Lung (tissue), 12 donors: ENCODE data around the gene BMPR2. TPM values are rescaled to one million over a fixed set of nuclear protein-coding genes. Genes with fewer than 3 reads are reported as not detected.

Experiments
- ATAC-seq: fragments of 200-7000 bp; cut with Tn5 transposase; one replicate; pipeline ENCODE4 v1.9.1; 2020; ENCODE audit warnings: moderate number of reproducible peaks; ENCODE audit not compliant: insufficient read depth, low FRiP score
- DNase-seq, 3 donors: peaks; one replicate each; pipeline ENCODE4 v3.0.0-alpha.2; 2013 to 2017
- H3K27ac ChIP-seq, 2 donors: one replicate each; pipeline ENCODE4 v1.5.1; 2013; ENCODE audit warnings: mild to moderate bottlenecking in 2 of 2, moderate library complexity in 2 of 2, control low read depth in 1 of 2, inconsistent platforms in 1 of 2, low read depth in 1 of 2, low read length in 1 of 2
- H3K27me3 ChIP-seq, 3 donors: one replicate each; pipeline ENCODE4 v1.5.1; 2013; ENCODE audit warnings: low read length in 2 of 3; ENCODE audit not compliant: control insufficient read depth in 3 of 3, insufficient read depth in 3 of 3
- H3K36me3 ChIP-seq, 4 donors: one replicate each; pipeline ENCODE4 v1.5.1; 2013; ENCODE audit warnings: low read length in 4 of 4, mild to moderate bottlenecking in 1 of 4, moderate library complexity in 1 of 4; ENCODE audit not compliant: control insufficient read depth in 4 of 4, insufficient read depth in 4 of 4
- H3K4me1 ChIP-seq, 5 donors: one replicate each; pipeline ENCODE4 v1.5.1; 2013; ENCODE audit warnings: low read length in 5 of 5, mild to moderate bottlenecking in 2 of 5, moderate library complexity in 1 of 5; ENCODE audit not compliant: control insufficient read depth in 5 of 5, insufficient read depth in 5 of 5
- H3K4me3 ChIP-seq: one replicate; pipeline ENCODE4 v1.5.1; 2013; ENCODE audit warnings: mild to moderate bottlenecking, control low read depth, moderate library complexity
- H3K9ac ChIP-seq, 2 donors: one replicate each; pipeline ENCODE4 v1.5.1; 2013; ENCODE audit warnings: low read length in 2 of 2, control low read depth in 1 of 2; ENCODE audit not compliant: insufficient read depth in 1 of 2
- H3K9me3 ChIP-seq, 4 donors: one replicate each; pipeline ENCODE4 v1.5.1; 2013; ENCODE audit warnings: low read length in 3 of 4, mild to moderate bottlenecking in 1 of 4, moderate library complexity in 1 of 4; ENCODE audit not compliant: control insufficient read depth in 4 of 4, insufficient read depth in 3 of 4
- WGBS, 2 donors: extraction: QIAGEN DNeasy Blood & Tissue Kit; methylation state at CpG; one replicate each; pipeline ENCODE4 v1.1.7; 2013; 5-methylcytosine and 5-hydroxymethylcytosine counted together
- polyA plus RNA-seq, 2 donors: library from polyadenylated mRNA; stranded (reverse); fragments of 200-250 nt; gene quantifications; one replicate each; pipeline ENCODE4 v1.2.1, GENCODE V29; 2013
- total RNA-seq, 2 donors: library from RNA; depleted of rRNA in 1 of 2; stranded (reverse); fragments of >200 nt in 1 of 2; gene quantifications; one replicate each; pipeline ENCODE4 v1.2.1, GENCODE V29; 2014 to 2021
- TF ChIP-seq, protein P1 (sequence below): IDR thresholded peaks from 2 replicates; pipeline ENCODE4 v1.5.1; 2012; ENCODE audit warnings: mild to moderate bottlenecking; ENCODE audit errors: control extremely low read depth, extremely low read depth
- donor health status: control.
- donor health status: control.
- donor health status: Bipolar disorder and iron deficiency.
- donor health status: healthy.
- donor health status: DM: yes; HTN: yes; CAD: no.

The BMPR2 gene
- total and polyA plus RNA-seq, 4 donors, result 11.4 to 107 (median 36.7) TPM

DNA sequence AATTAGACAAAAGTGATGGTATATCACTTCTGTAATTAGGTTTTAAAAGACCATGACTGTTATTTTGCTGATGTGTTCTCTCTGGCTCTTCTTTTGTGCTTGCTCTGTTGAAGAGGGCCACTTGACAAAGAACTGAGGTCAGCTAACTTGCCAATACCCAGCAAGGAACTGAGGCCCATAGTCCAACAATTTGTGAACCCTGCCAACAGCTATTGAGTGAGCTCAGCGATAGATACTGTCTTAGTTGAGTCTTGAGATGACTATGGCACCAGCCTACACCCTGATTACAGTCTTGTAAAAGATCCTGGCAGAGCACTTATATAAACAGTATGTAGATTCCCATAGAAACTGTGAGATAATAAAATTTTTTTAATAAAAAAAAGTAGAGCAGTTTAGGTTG is 103.0 kb downstream of the BMPR2 start:
- Histone ChIP-seq H3K36me3 (peaks cover 0 to 3% (median 0%) of the 10 kb centered on the region in 4 donors), H3K4me3 (no peak overlapping the region), H3K27me3 (no peaks in the 10 kb centered on the region), H3K9ac (no peak overlapping the region), H3K9me3 (no peaks in the 10 kb centered on the region), H3K27ac (no peak overlapping the region), H3K4me1 (peaks cover 0 to 4% (median 3%) of the 10 kb centered on the region in 5 donors)
- ATAC-seq (no peak), DNase-seq (no peak)
- WGBS, 2 donors, result 70 to 93% methylated on average over 1 of the region's 1 CpG
- TF ChIP-seq, protein P1, sequence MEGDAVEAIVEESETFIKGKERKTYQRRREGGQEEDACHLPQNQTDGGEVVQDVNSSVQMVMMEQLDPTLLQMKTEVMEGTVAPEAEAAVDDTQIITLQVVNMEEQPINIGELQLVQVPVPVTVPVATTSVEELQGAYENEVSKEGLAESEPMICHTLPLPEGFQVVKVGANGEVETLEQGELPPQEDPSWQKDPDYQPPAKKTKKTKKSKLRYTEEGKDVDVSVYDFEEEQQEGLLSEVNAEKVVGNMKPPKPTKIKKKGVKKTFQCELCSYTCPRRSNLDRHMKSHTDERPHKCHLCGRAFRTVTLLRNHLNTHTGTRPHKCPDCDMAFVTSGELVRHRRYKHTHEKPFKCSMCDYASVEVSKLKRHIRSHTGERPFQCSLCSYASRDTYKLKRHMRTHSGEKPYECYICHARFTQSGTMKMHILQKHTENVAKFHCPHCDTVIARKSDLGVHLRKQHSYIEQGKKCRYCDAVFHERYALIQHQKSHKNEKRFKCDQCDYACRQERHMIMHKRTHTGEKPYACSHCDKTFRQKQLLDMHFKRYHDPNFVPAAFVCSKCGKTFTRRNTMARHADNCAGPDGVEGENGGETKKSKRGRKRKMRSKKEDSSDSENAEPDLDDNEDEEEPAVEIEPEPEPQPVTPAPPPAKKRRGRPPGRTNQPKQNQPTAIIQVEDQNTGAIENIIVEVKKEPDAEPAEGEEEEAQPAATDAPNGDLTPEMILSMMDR, result no peak

DNA sequence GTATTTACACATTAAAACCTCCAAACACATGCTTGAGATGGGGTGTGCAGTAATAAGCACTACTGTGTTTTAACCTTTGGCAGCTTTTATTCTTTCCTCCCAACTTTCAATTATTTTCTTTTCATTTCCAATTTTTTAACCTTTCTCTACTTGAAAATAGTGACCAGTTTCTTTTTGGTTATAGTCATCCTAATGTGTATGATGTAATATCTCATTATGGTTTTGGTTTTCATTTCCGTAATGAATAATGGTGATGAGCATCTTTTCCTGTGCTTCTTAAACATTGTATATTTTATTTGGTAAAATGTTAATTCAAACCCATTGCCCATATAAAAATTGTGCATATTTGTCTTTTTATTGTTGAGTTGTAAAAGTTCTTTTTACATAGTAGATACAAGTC is 103.5 kb downstream of the BMPR2 start:
- WGBS, 2 donors, result 63 to 78% methylated on average over 1 of the region's 1 CpG
- Histone ChIP-seq H3K9me3 (no peaks in the 10 kb centered on the region), H3K4me3 (no peak overlapping the region), H3K27me3 (no peaks in the 10 kb centered on the region), H3K36me3 (peaks cover 0 to 3% (median 0%) of the 10 kb centered on the region in 4 donors), H3K4me1 (peaks cover 0 to 4% (median 3%) of the 10 kb centered on the region in 5 donors), H3K27ac (no peak overlapping the region), H3K9ac (no peak overlapping the region)
- DNase-seq, result no peak
- TF ChIP-seq, protein P1, result no peak
- ATAC-seq, result no peak

DNA sequence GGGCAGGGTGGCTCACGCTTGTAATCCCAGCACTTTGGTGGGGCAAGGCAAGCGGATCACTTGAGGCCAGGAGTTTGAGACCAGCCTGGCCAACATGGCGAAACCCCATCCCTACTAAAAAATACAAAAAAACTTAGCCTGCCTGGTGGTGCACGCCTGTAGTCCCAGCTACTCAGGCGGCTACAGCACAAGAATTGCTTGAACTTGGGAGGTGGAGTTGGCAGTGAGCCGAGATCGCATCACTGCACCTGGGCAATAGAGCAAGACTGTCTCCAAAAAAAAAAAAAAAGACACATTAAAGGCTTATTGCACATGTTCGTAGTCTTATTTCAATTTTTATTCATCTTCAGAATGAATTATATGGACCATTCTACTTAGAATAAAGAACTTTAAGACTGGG is 110.2 kb downstream of the BMPR2 start:
- peaks cover 0 to 2% (median 0%) of the 10 kb centered on the region in 5 donors for H3K4me1 ChIP-seq
- no peaks in the 10 kb centered on the region for H3K9me3 ChIP-seq
- H3K36me3 ChIP-seq, result peaks cover 0 to 4% (median 1%) of the 10 kb centered on the region in 4 donors
- no peaks in the 10 kb centered on the region for H3K27me3 ChIP-seq
- H3K4me3 ChIP-seq, result no peak overlapping the region
- ATAC-seq (no peak), DNase-seq (no peak)
- TF ChIP-seq, protein P1, result no peak
- 97 to 98% methylated on average over 8 of the region's 8 CpGs for WGBS, 2 donors
- H3K27ac ChIP-seq, result no peak overlapping the region
- H3K9ac ChIP-seq, result no peak overlapping the region

DNA sequence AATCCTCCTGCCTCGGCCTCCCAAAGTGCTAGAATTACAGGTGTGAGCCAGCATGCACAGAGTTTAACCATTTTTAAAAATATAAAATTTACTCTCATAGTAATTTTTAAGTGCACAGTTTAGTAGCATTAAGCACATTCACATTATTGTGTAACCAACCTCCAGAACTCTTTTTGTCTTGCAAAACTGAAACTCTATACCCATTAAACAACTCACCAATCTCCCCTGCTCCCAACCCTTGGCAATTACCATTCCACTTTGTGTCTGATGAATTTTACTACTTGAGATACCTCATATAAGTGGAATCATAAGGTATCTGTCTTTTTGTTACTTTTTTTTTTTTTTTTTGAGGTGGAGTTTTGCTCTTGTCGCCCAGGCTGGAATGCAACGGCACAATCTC is 112.5 kb downstream of the BMPR2 start:
- Histone ChIP-seq H3K4me3 (no peak overlapping the region), H3K9ac (no peak overlapping the region), H3K9me3 (no peaks in the 10 kb centered on the region), H3K27me3 (no peaks in the 10 kb centered on the region), H3K27ac (no peak overlapping the region), H3K36me3 (peaks cover 0 to 4% (median 1%) of the 10 kb centered on the region in 4 donors), H3K4me1 (peaks cover 0 to 8% (median 2%) of the 10 kb centered on the region in 5 donors)
- DNase-seq (no peak), ATAC-seq (no peak)
- WGBS, 2 donors, result 87 to 99% methylated on average over 3 of the region's 3 CpGs
- TF ChIP-seq, protein P1, result no peak
